Neural progenitor cell (in vitro differentiated cells): Measurements from ENCODE around the gene PARP16.

Experiments
- EZH2 ChIP-seq: fragments of 200-600 bp; sonication (generic); IDR thresholded peaks from 2 replicates; pipeline ENCODE4 v1.6.1; 2017; ENCODE audit warnings: antibody characterized with exemption, mild to moderate bottlenecking, moderate library complexity
- EZH2phosphoT487 ChIP-seq: fragments of 200-600 bp; sonication (generic); IDR thresholded peaks from 2 replicates; pipeline ENCODE4 v1.6.1; 2017; ENCODE audit warnings: antibody characterized with exemption
- TF ChIP-seq, protein P1 (sequence below): fragments of 200-600 bp; sonication (generic); IDR thresholded peaks from 2 replicates; pipeline ENCODE4 v1.5.1; 2017; ENCODE audit warnings: antibody characterized with exemption, mild to moderate bottlenecking

DNA sequence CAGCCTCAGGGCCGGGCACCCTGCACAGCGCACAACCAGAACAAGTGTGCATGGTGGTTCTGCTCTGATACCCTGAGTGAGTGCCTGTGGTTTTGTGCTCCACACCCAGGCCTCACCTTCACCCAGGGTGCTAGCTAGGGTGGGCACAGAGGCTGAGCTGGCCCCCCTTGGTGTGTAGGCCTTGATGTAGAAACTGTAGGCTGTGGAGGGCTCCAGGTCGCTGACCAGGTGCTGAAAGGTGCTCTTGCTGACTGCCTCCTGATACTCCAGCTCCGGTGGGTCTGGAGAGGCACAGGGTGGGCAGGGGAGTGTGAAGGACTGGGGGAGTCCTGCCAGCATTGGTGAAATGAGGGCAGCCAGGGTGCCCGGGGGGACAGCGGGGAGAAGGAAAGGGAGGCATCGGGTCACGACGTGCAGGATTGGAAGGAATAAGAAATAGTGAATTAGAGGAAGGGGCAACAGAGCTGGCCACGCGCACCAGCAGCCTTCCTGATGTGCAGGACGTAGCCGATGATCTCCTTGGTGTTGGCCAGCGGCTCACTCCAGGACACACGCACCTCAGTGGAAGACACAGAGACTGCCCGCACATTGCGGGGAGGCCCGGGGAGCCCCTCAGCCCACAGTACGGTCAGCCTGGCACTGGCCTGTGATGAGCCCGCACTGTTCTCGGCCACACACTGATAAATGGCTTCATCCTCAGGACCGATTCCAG is 44.4 kb upstream of the PARP16 start:
- TF ChIP-seq, protein P1, sequence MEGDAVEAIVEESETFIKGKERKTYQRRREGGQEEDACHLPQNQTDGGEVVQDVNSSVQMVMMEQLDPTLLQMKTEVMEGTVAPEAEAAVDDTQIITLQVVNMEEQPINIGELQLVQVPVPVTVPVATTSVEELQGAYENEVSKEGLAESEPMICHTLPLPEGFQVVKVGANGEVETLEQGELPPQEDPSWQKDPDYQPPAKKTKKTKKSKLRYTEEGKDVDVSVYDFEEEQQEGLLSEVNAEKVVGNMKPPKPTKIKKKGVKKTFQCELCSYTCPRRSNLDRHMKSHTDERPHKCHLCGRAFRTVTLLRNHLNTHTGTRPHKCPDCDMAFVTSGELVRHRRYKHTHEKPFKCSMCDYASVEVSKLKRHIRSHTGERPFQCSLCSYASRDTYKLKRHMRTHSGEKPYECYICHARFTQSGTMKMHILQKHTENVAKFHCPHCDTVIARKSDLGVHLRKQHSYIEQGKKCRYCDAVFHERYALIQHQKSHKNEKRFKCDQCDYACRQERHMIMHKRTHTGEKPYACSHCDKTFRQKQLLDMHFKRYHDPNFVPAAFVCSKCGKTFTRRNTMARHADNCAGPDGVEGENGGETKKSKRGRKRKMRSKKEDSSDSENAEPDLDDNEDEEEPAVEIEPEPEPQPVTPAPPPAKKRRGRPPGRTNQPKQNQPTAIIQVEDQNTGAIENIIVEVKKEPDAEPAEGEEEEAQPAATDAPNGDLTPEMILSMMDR = no peak
- TF ChIP-seq EZH2phosphoT487 = no peak
- TF ChIP-seq EZH2 = no peak
